HepG2 (cell line): ENCODE measurements around the gene CRYGA. TPM values are rescaled to one million over a fixed set of nuclear protein-coding genes. Genes with fewer than 3 reads are reported as not detected.

Experiments
- MAFF ChIP-seq: IDR thresholded peaks from 2 replicates; pipeline ENCODE4 v1.6.1; 2011; ENCODE audit warnings: low read depth, low read length, improper control_type of control experiment
- NRL ChIP-seq: sonication (generic); formaldehyde crosslinking; IDR thresholded peaks from 2 replicates; pipeline ENCODE4 v1.5.0; 2020; ENCODE audit warnings: missing genetic modification reagents, mild to moderate bottlenecking, moderate library complexity, borderline replicate concordance
- RARA ChIP-seq: IDR thresholded peaks from 2 replicates; pipeline ENCODE4 v1.6.1; 2016; ENCODE audit warnings: missing genetic modification reagents, missing compliant biosample characterization
- ZFP82 ChIP-seq: sonication (generic); formaldehyde crosslinking; IDR thresholded peaks from 2 replicates; pipeline ENCODE4 v1.5.1; 2020; ENCODE audit warnings: mild to moderate bottlenecking, missing genetic modification reagents, borderline replicate concordance
- ZNF121 ChIP-seq: sonication (generic); formaldehyde crosslinking; IDR thresholded peaks from 2 replicates; pipeline ENCODE4 v1.5.0; 2020; ENCODE audit warnings: mild to moderate bottlenecking, missing genetic modification reagents
- ZNF451 ChIP-seq: sonication (generic); formaldehyde crosslinking; IDR thresholded peaks from 2 replicates; pipeline ENCODE4 v1.5.0; 2020; ENCODE audit warnings: mild to moderate bottlenecking, missing genetic modification reagents
- ZNF549 ChIP-seq: sonication (generic); formaldehyde crosslinking; IDR thresholded peaks from 2 replicates; pipeline ENCODE4 v1.5.0; 2020; ENCODE audit warnings: missing genetic modification reagents
- ZNF83 ChIP-seq: sonication (generic); formaldehyde crosslinking; IDR thresholded peaks from 2 replicates; pipeline ENCODE4 v1.4.0; 2020; ENCODE audit warnings: missing genetic modification reagents, mild to moderate bottlenecking, borderline replicate concordance
- polyA plus RNA-seq, 8 experiments: library from polyadenylated mRNA; depleted of rRNA in 3 of 8; stranded (reverse) in 7 of 8; unstranded in 1 of 8; fragments of >200 nt; fragmentation: Illumina TruSeq in 4 of 8; extraction: Trizol in 4 of 8; gene quantifications; 2 replicates each; pipeline versions ENCODE4 v1.2.1 to v1.2.3, GENCODE V29; 2011 to 2016; ENCODE audit warnings: low read depth in 4 of 8, missing spikeins in 1 of 8, mixed read lengths in 1 of 8; ENCODE audit not compliant: insufficient read depth in 1 of 8
- total RNA-seq, 5 experiments: library from RNA; depleted of rRNA; stranded (reverse); fragments of >200 nt; fragmentation: Illumina TruSeq; extraction: Trizol; gene quantifications; 2 replicates each; pipeline ENCODE4 v1.2.3, GENCODE V29; 2016; ENCODE audit warnings: low read depth in 1 of 5
- TF ChIP-seq, protein P1 (sequence below): sonication (generic); formaldehyde crosslinking; IDR thresholded peaks from 2 replicates; pipeline ENCODE4 v1.4.0; 2020; ENCODE audit warnings: missing genetic modification reagents
- TF ChIP-seq, protein P2 (sequence below): sonication (generic); formaldehyde crosslinking; IDR thresholded peaks from 2 replicates; pipeline ENCODE4 v1.4.0; 2020; ENCODE audit warnings: missing genetic modification reagents

Gene CRYGA
- total and polyA plus RNA-seq, 2 of the 13 experiments (the other 11 are each of a cell fraction or from before 2014, with no cell fraction given): not detected

DNA sequence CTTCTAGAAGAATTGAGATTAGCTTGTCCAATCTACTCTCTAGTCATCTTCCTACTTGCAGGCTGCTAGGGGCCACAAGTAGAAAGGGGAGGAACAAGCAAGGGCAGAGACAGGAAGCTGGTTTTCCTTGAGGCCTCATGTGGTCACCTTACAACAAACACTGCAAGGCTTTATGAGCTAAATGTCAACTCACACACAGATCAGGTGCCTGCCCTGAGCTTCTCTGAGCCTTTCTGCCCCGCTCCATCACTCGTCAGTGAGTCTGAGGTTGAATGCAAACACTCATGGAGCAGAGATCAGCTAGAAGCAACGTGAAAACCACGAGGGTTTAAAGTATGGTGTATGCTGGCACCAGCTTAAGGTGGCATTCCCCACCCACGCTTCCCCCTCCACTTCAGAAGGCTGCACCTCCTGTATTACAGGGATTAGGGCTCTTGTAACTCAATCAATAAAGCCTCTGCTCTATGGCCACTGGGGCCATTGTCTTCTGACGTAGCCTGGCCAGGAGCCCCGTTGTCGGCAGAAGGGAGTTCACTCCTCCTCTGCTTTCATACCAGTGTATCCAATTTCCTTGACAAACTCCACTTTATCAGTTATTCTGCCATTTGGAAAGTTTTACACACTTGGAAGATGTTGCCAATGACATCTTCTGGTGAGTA is 28.3 kb downstream of the CRYGA start (continued):
- TF ChIP-seq ZNF83 (CRISPR knock-in tag) (no peak), NRL (no peak), ZNF549 (CRISPR knock-in tag) (no peak), RARA (CRISPR knock-in tag) (0 out of 2 replicates have a peak, but pooled peaks have one; percentile 21), ZNF451 (CRISPR knock-in tag) (no peak), ZNF121 (CRISPR knock-in tag) (peak; percentile 51; the same call in 1 of the 2 replicates), MAFF (no peak), ZFP82 (CRISPR knock-in tag) (no peak)
- TF ChIP-seq, protein P1, sequence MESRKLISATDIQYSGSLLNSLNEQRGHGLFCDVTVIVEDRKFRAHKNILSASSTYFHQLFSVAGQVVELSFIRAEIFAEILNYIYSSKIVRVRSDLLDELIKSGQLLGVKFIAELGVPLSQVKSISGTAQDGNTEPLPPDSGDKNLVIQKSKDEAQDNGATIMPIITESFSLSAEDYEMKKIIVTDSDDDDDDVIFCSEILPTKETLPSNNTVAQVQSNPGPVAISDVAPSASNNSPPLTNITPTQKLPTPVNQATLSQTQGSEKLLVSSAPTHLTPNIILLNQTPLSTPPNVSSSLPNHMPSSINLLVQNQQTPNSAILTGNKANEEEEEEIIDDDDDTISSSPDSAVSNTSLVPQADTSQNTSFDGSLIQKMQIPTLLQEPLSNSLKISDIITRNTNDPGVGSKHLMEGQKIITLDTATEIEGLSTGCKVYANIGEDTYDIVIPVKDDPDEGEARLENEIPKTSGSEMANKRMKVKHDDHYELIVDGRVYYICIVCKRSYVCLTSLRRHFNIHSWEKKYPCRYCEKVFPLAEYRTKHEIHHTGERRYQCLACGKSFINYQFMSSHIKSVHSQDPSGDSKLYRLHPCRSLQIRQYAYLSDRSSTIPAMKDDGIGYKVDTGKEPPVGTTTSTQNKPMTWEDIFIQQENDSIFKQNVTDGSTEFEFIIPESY (CRISPR knock-in tag): peak; percentile 32; the same call in 1 of the 2 replicates
- TF ChIP-seq, protein P2, sequence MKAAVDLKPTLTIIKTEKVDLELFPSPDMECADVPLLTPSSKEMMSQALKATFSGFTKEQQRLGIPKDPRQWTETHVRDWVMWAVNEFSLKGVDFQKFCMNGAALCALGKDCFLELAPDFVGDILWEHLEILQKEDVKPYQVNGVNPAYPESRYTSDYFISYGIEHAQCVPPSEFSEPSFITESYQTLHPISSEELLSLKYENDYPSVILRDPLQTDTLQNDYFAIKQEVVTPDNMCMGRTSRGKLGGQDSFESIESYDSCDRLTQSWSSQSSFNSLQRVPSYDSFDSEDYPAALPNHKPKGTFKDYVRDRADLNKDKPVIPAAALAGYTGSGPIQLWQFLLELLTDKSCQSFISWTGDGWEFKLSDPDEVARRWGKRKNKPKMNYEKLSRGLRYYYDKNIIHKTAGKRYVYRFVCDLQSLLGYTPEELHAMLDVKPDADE (CRISPR knock-in tag): no peak
